GM18502 (cell line): Measurements from ENCODE around the gene GSDMA.

Experiments
- ATAC-seq: cut with Tn5 transposase; IDR thresholded peaks from one replicate; pipeline ENCODE4 v1.9.1; 2021; ENCODE audit warnings: mild to moderate bottlenecking; ENCODE audit not compliant: unreplicated experiment, poor library complexity

Gene GSDMA

GRCh38 chr17:39962642-39963220 is at the start of gene GSDMA:
TSS of gene GSDMA (plus strand) at chr17:39963004. CDS start at chr17:39965688, 2,684 bp downstream.
- no peak for ATAC-seq

GRCh38 chr17:39913989-39914388 is 48.8 kb upstream of the GSDMA start:
- ATAC-seq = no peak

- ATAC-seq = no peak
These were observed 47.2 kb upstream of the GSDMA start for GRCh38 chr17:39915559-39915958.

GRCh38 chr17:39916918-39917317 is 45.9 kb upstream of the GSDMA start:
- no peak for ATAC-seq

GRCh38 chr17:39919087-39919683 is 43.6 kb upstream of the GSDMA start:
- ATAC-seq = no peak

GRCh38 chr17:39920218-39921210 is 42.3 kb upstream of the GSDMA start:
- no peak for ATAC-seq

GRCh38 chr17:39921323-39921722 is 41.5 kb upstream of the GSDMA start:
- no peak for ATAC-seq

- no peak for ATAC-seq
These were observed 40.8 kb upstream of the GSDMA start for GRCh38 chr17:39922006-39922405.

GRCh38 chr17:39923230-39923629 is 39.6 kb upstream of the GSDMA start:
- no peak for ATAC-seq

GRCh38 chr17:39923836-39924690 is 38.7 kb upstream of the GSDMA start:
- no peak for ATAC-seq

GRCh38 chr17:39924691-39925055 is 38.1 kb upstream of the GSDMA start:
- no peak for ATAC-seq

GRCh38 chr17:39925282-39926134 is 37.3 kb upstream of the GSDMA start:
- no peak for ATAC-seq

- ATAC-seq = no peak
These were observed 36.6 kb upstream of the GSDMA start for GRCh38 chr17:39926135-39926587.

GRCh38 chr17:39926588-39927100 is 36.2 kb upstream of the GSDMA start:
- peak; percentile 22 for ATAC-seq

- ATAC-seq = peak; percentile 79
These were observed 35.5 kb upstream of the GSDMA start, which contains the start of the genes LRRC3C and ORMDL3 for GRCh38 chr17:39927101-39927928. TSS of gene LRRC3C (plus strand) at chr17:39927732. CDS start at chr17:39941524, 13,792 bp downstream. TSS of gene ORMDL3 (minus strand) at chr17:39927601. CDS start at chr17:39924203, 3,398 bp downstream.

GRCh38 chr17:39927929-39928857 is 34.6 kb upstream of the GSDMA start:
- no peak for ATAC-seq
